ENCODE results near the gene TOR1AIP2. TPM values are rescaled to one million over a fixed set of nuclear protein-coding genes. Genes with fewer than 3 reads are reported as not detected.

The TOR1AIP2 gene
- total and polyA plus RNA-seq, 2 of the 8 experiments (the other 6 are each of a cell fraction or from before 2014, with no cell fraction given): 12.1 to 75.2 TPM

DNA sequence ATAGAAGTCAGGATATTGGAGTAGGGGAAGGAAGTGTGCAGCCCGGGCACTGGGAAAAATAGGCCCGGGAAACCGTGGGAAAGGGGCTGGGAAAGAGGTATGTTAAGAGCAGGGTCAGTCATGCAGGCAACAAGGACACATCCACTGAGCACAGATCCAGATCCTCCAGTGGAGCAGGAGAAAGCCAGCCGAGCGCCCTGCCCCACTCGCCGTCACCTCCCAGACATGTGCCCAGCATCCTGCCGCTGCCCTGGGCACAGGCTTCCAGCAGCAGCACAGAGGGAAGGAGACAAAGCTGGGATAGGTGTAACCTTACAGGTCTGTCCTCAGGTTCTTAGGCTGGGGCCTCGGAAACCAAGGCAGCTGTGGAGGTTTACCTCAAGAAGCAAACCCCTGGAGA, 70.3 kb downstream of the TOR1AIP2 start:
- Histone ChIP-seq H2BK12ac (ENCODE audit: low read depth, low read length) (no peak overlapping the region), H2BK15ac (ENCODE audit: low read length) (no peak overlapping the region), H4K5ac (ENCODE audit: insufficient read length, low read depth, low read length) (no peak overlapping the region), H3K4me1 (replicated peaks in 1 of 4; ENCODE audit: control insufficient read depth in 3 of 4, insufficient read depth in 4 of 4, low read length in 3 of 4) (no peaks in the 10 kb centered on the region; a peak in 2 of 7 replicates), H3K9ac (replicated peaks in 1 of 4; ENCODE audit: extremely low read depth in 1 of 4, low read depth in 3 of 4, low read length in 3 of 4) (no peak overlapping the region), H4K20me1 (replicated peaks in 1 of 2; ENCODE audit: control insufficient read depth in 1 of 2, insufficient read depth in 2 of 2, low read length in 2 of 2) (no peaks in the 10 kb centered on the region), H2BK5ac (ENCODE audit: low read depth, low read length) (no peak overlapping the region), H2BK20ac (ENCODE audit: low read length) (no peak overlapping the region), H2AFZ (ENCODE audit: low read length) (no peak overlapping the region), H2BK120ac (replicated peaks; ENCODE audit: low read depth, low read length) (no peak overlapping the region), H3K4me3 (ENCODE audit: extremely low read depth in 1 of 4, insufficient read depth in 2 of 4, low read depth in 3 of 4, low read length in 4 of 4) (no peak overlapping the region), H4K8ac (ENCODE audit: extremely low read depth, insufficient read depth, low read length) (no peak overlapping the region; the same call in 1 of the 2 replicates), H3K23me2 (ENCODE audit: low read depth, low read length) (no peaks in the 10 kb centered on the region), H3K79me1 (ENCODE audit: low read depth, low read length) (no peaks in the 10 kb centered on the region), H4K91ac (replicated peaks; ENCODE audit: insufficient read length, low read length) (no peak overlapping the region), H3K27ac (ENCODE audit: low read depth, low read length) (no peak overlapping the region), H3K4me2 (ENCODE audit: insufficient read depth in 1 of 2, low read depth in 2 of 2, low read length in 2 of 2) (no peak overlapping the region), H3K23ac (ENCODE audit: insufficient read length) (no peak overlapping the region), H3K27me3 (replicated peaks in 1 of 4; ENCODE audit: control insufficient read depth in 3 of 4, extremely low read depth in 1 of 4, insufficient read depth in 3 of 4, low read length in 3 of 4) (peaks cover 0 to 3% (median 0%) of the 10 kb centered on the region in 4 experiments; a peak in 1 of 7 replicates), H3K18ac (ENCODE audit: extremely low read depth, low read length) (no peak overlapping the region), H3K14ac (ENCODE audit: insufficient read length) (no peak overlapping the region), H3K36me3 (ENCODE audit: control insufficient read depth in 2 of 4, insufficient read depth in 4 of 4, low read length in 3 of 4) (no peaks in the 10 kb centered on the region), H2AK5ac (ENCODE audit: low read depth, low read length) (no peak overlapping the region), H3K56ac (replicated peaks; ENCODE audit: insufficient read length, low read depth, low read length) (no peak overlapping the region), H3K79me2 (ENCODE audit: control insufficient read depth in 1 of 2, insufficient read depth in 2 of 2, low read length in 2 of 2) (no peaks in the 10 kb centered on the region), H3K9me3 (ENCODE audit: insufficient read depth in 2 of 2, low read depth in 1 of 2, low read length in 1 of 2) (no peaks in the 10 kb centered on the region), H3K4ac (replicated peaks; ENCODE audit: insufficient read length, low read depth, low read length) (no peak overlapping the region)
- DNase-seq (ENCODE audit: low read depth in 1 of 2, low spot score in 2 of 2) (no peak), FAIRE-seq (no peak)
- ChIA-PET POLR2A (ENCODE audit: partially characterized antibody) (no interaction called here), CTCF (ENCODE audit: partially characterized antibody) (interaction anchor here (0.6 to 16.2 kb wide), 8 partner anchors 7 to 641 kb away, joined by 3 to 595 read pairs (median 7); no protein-coding TSS in a partner anchor)
- WGBS, 2 experiments (ENCODE audit: extremely low coverage in 1 of 2, insufficient coverage in 1 of 2, insufficient read length in 1 of 2, insufficient replicate concordance in 2 of 2, low coverage in 1 of 2, low lambda C conversion rate in 2 of 2, missing lambda C conversion rate in 1 of 2): 98% methylated on average over 5 of the region's 9 CpGs; no CpG with 5 or more reads in 1 of the 2 experiments
- TF ChIP-seq SRF (IDR thresholded peaks at IDR 0.05; ENCODE audit: low read depth, low read length): no peak

Measured in H1 (cell line).